ENCODE measurements around the gene FLVCR1.

The FLVCR1 gene

GRCh38 chr1:212945463-212946160 lies 87.5 kb downstream of the FLVCR1 start:
- no peak for DNase-seq (ENCODE audit: low read depth)

- DNase-seq (ENCODE audit: low read depth): no peak
These were observed 88.8 kb downstream of the FLVCR1 start for GRCh38 chr1:212946872-212947271.

Measured in activated T-cell treated with anti-CD3 and anti-CD28 coated beads for 1 hour (primary cell).